ENCODE data around the gene SH3RF1.

- TF ChIP-seq CTCF (IDR thresholded peaks at IDR 0.05; ENCODE audit: low read depth, low read length), result no peak
- no peak for TF ChIP-seq MAX (IDR thresholded peaks at IDR 0.05; ENCODE audit: low read depth, low read length)
- TF ChIP-seq POLR2A (IDR thresholded peaks at IDR 0.05; ENCODE audit: extremely low read depth, insufficient read length), result no peak
- TF ChIP-seq MYC (IDR thresholded peaks at IDR 0.05; ENCODE audit: low read depth, low read length), result no peak
These were observed 34.9 kb upstream of the SH3RF1 start for GRCh38 chr4:169305651-169306050.

Data from NB4 (cell line).